H1 (cell line): ENCODE results near the gene PACRGL. TPM values are rescaled to one million over a fixed set of nuclear protein-coding genes. Genes with fewer than 3 reads are reported as not detected.

Experiments
- CTCF ChIA-PET: fragments of 300-600 bp; sonication (Branson Sonifier 250); formaldehyde crosslinking; loops from one replicate; lab custom pipeline; 2021; ENCODE audit not compliant: partially characterized antibody; lab: Charles Lee
- POLR2A ChIA-PET: fragments of 300-600 bp; sonication (Branson Sonifier 250); formaldehyde crosslinking; loops from one replicate; lab custom pipeline; 2021; ENCODE audit warnings: inconsistent platforms; ENCODE audit not compliant: partially characterized antibody; lab: Charles Lee
- DNase-seq, 2 experiments: peaks; one replicate each; pipeline versions ENCODE4 v3.0.0 to v3.0.0-alpha.2; 2010 to 2022; ENCODE audit warnings: low spot score in 2 of 2, low read depth in 1 of 2, mixed read lengths in 1 of 2
- FAIRE-seq: peaks from 2 replicates; lab custom pipeline; 2011; peaks lifted over from hg19 to GRCh38; lab: Jason Lieb, UNC
- H2AFZ ChIP-seq: 2 replicates; pipeline ENCODE4 v1.8.1; 2012; ENCODE audit warnings: low read length, inconsistent platforms
- H2AK5ac ChIP-seq: 2 replicates; pipeline ENCODE4 v1.6.1; 2013; ENCODE audit warnings: low read depth, low read length
- H2BK120ac ChIP-seq: replicated peaks from 2 replicates; pipeline ENCODE3; 2013; ENCODE audit warnings: low read depth, low read length, inconsistent platforms
- H2BK12ac ChIP-seq: 2 replicates; pipeline ENCODE4 v1.6.1; 2013; ENCODE audit warnings: low read depth, low read length
- H2BK15ac ChIP-seq: 2 replicates; pipeline ENCODE4 v1.6.1; 2013; ENCODE audit warnings: low read length
- H2BK20ac ChIP-seq: 2 replicates; pipeline ENCODE4 v1.6.1; 2013; ENCODE audit warnings: low read length
- H2BK5ac ChIP-seq: 2 replicates; pipeline ENCODE4 v1.6.1; 2013; ENCODE audit warnings: low read depth, low read length
- H3K14ac ChIP-seq: 2 replicates; pipeline ENCODE4 v1.6.1; 2013; ENCODE audit warnings: inconsistent platforms; ENCODE audit not compliant: insufficient read length
- H3K18ac ChIP-seq: 2 replicates; pipeline ENCODE4 v1.6.1; 2013; ENCODE audit warnings: low read length; ENCODE audit errors: extremely low read depth
- H3K23ac ChIP-seq: 2 replicates; pipeline ENCODE4 v1.6.1; 2013; ENCODE audit warnings: inconsistent platforms; ENCODE audit not compliant: insufficient read length
- H3K23me2 ChIP-seq: 2 replicates; pipeline ENCODE4 v1.6.1; 2013; ENCODE audit warnings: low read depth, low read length
- H3K27ac ChIP-seq: 2 replicates; pipeline ENCODE4 v1.6.1; 2011; ENCODE audit warnings: low read depth, low read length, inconsistent platforms
- H3K27me3 ChIP-seq, 4 experiments: replicated peaks in 1 of 4; 1 replicate in 1 of 4; 2 replicates in 3 of 4; pipeline versions ENCODE4 v1.6.1 to v1.8.1; 2011 to 2013; ENCODE audit warnings: low read length in 3 of 4, mild to moderate bottlenecking in 3 of 4, inconsistent platforms in 2 of 4, mixed read lengths in 2 of 4, moderate library complexity in 1 of 4; ENCODE audit not compliant: control insufficient read depth in 3 of 4, insufficient read depth in 3 of 4; ENCODE audit errors: extremely low read depth in 1 of 4
- H3K36me3 ChIP-seq, 4 experiments: 2 replicates each; pipeline versions ENCODE4 v1.6.1 to v1.8.1; 2011 to 2013; ENCODE audit warnings: mild to moderate bottlenecking in 4 of 4, low read length in 3 of 4, moderate library complexity in 2 of 4, control low read depth in 1 of 4, inconsistent platforms in 1 of 4; ENCODE audit not compliant: insufficient read depth in 4 of 4, control insufficient read depth in 2 of 4
- H3K4ac ChIP-seq: replicated peaks from 2 replicates; pipeline ENCODE3; 2013; ENCODE audit warnings: low read length, low read depth, mixed read lengths, inconsistent platforms; ENCODE audit not compliant: insufficient read length
- H3K4me1 ChIP-seq, 4 experiments: replicated peaks in 1 of 4; 1 replicate in 1 of 4; 2 replicates in 3 of 4; pipeline versions ENCODE4 v1.6.1 to v1.8.1; 2011 to 2013; ENCODE audit warnings: low read length in 3 of 4, inconsistent platforms in 2 of 4, mixed read lengths in 1 of 4; ENCODE audit not compliant: insufficient read depth in 4 of 4, control insufficient read depth in 3 of 4
- H3K4me2 ChIP-seq, 2 experiments: 2 replicates each; pipeline versions ENCODE4 v1.6.1 to v1.8.1; 2011 to 2013; ENCODE audit warnings: low read depth in 2 of 2, low read length in 2 of 2, control low read depth in 1 of 2, inconsistent platforms in 1 of 2, mild to moderate bottlenecking in 1 of 2; ENCODE audit not compliant: insufficient read depth in 1 of 2
- H3K4me3 ChIP-seq, 4 experiments: fragments of 200-600, 300-600 bp in 1 of 4; sonication (generic), shearing (Covaris generic), sonication (Bioruptor Twin) in 1 of 4; 2 replicates each; pipeline versions ENCODE4 v1.5.1 to v1.8.1; 2011 to 2016; ENCODE audit warnings: low read length in 4 of 4, low read depth in 3 of 4, control low read depth in 2 of 4, inconsistent platforms in 2 of 4, mild to moderate bottlenecking in 2 of 4, mixed read lengths in 1 of 4, moderate library complexity in 1 of 4; ENCODE audit not compliant: insufficient read depth in 2 of 4; ENCODE audit errors: extremely low read depth in 1 of 4
- H3K56ac ChIP-seq: replicated peaks from 2 replicates; pipeline ENCODE3; 2013; ENCODE audit warnings: low read depth, mild to moderate bottlenecking, mixed read lengths, low read length, inconsistent platforms; ENCODE audit not compliant: insufficient read length
- H3K79me1 ChIP-seq: 2 replicates; pipeline ENCODE4 v1.6.1; 2013; ENCODE audit warnings: low read depth, low read length, control low read depth
- H3K79me2 ChIP-seq, 2 experiments: 2 replicates each; pipeline versions ENCODE4 v1.6.1 to v1.8.1; 2012 to 2013; ENCODE audit warnings: low read length in 2 of 2, mild to moderate bottlenecking in 2 of 2, inconsistent platforms in 1 of 2; ENCODE audit not compliant: insufficient read depth in 2 of 2, control insufficient read depth in 1 of 2
- H3K9ac ChIP-seq, 4 experiments: replicated peaks in 1 of 4; 1 replicate in 1 of 4; 2 replicates in 3 of 4; pipeline versions ENCODE4 v1.6.1 to v1.8.1; 2011 to 2013; ENCODE audit warnings: low read depth in 3 of 4, low read length in 3 of 4, control low read depth in 2 of 4, mild to moderate bottlenecking in 2 of 4, moderate library complexity in 2 of 4, inconsistent platforms in 1 of 4; ENCODE audit errors: extremely low read depth in 1 of 4
- H3K9me3 ChIP-seq, 2 experiments: 2 replicates each; pipeline versions ENCODE4 v1.6.1 to v1.8.1; 2012 to 2013; ENCODE audit warnings: mild to moderate bottlenecking in 2 of 2, moderate library complexity in 2 of 2, control low read depth in 1 of 2, inconsistent platforms in 1 of 2, low read depth in 1 of 2, low read length in 1 of 2, mixed read lengths in 1 of 2; ENCODE audit not compliant: insufficient read depth in 2 of 2
- H4K20me1 ChIP-seq, 2 experiments: replicated peaks in 1 of 2; 2 replicates each; pipeline versions ENCODE3 to v1.8.1; 2011 to 2013; ENCODE audit warnings: inconsistent platforms in 2 of 2, low read length in 2 of 2, mild to moderate bottlenecking in 1 of 2; ENCODE audit not compliant: insufficient read depth in 2 of 2, control insufficient read depth in 1 of 2
- H4K5ac ChIP-seq: 2 replicates; pipeline ENCODE4 v1.6.1; 2013; ENCODE audit warnings: low read length, low read depth, mixed read lengths, inconsistent platforms; ENCODE audit not compliant: insufficient read length
- H4K8ac ChIP-seq: 2 replicates; pipeline ENCODE4 v1.8.0; 2013; ENCODE audit warnings: mild to moderate bottlenecking, moderate library complexity, low read length, inconsistent platforms; ENCODE audit not compliant: insufficient read depth; ENCODE audit errors: extremely low read depth
- H4K91ac ChIP-seq: replicated peaks from 2 replicates; pipeline ENCODE3; 2013; ENCODE audit warnings: low read length, mixed read lengths, inconsistent platforms; ENCODE audit not compliant: insufficient read length
- ASH2L ChIP-seq: fragments of 200-600, 300-600 bp; sonication (generic); IDR thresholded peaks from one replicate; pipeline ENCODE4 v1.7.1; 2017; ENCODE audit warnings: low read length
- CEBPB ChIP-seq: IDR thresholded peaks from 2 replicates; pipeline ENCODE4 v1.6.1; 2012; ENCODE audit warnings: low read depth, low read length
- EGR1 ChIP-seq: IDR thresholded peaks from 2 replicates; pipeline ENCODE4 v1.6.1; 2011; ENCODE audit warnings: low read depth, low read length, borderline replicate concordance
- HDAC6 ChIP-seq: IDR thresholded peaks from one replicate; pipeline ENCODE4 v1.7.1; 2012; ENCODE audit warnings: low read depth, mild to moderate bottlenecking, inconsistent platforms, low read length, moderate library complexity
- KDM5A ChIP-seq: fragments of 200-600 bp; IDR thresholded peaks from 2 replicates; pipeline ENCODE4 v1.7.1; 2012; ENCODE audit warnings: mild to moderate bottlenecking, low read length, inconsistent platforms, mixed read lengths
- POLR2A ChIP-seq, 2 experiments: IDR thresholded peaks; 1 replicate in 1 of 2; 2 replicates in 1 of 2; pipeline ENCODE4 v1.6.1; 2011; ENCODE audit warnings: low read depth in 2 of 2, low read length in 2 of 2, mild to moderate bottlenecking in 2 of 2; ENCODE audit errors: control extremely low read depth in 1 of 2
- WGBS, 2 experiments: shearing (Covaris generic) in 1 of 2; methylation state at CpG; one replicate each; pipeline versions ENCODE4 v1.1.6 to v1.1.7; 2013 to 2015; ENCODE audit warnings: low lambda C conversion rate in 2 of 2, mixed read lengths in 2 of 2, inconsistent platforms in 1 of 2, low coverage in 1 of 2, missing lambda C conversion rate in 1 of 2; ENCODE audit not compliant: insufficient replicate concordance in 2 of 2, insufficient coverage in 1 of 2, insufficient read length in 1 of 2; ENCODE audit errors: extremely low coverage in 1 of 2, missing lambda C conversion rate in 1 of 2; 5-methylcytosine and 5-hydroxymethylcytosine counted together
- polyA plus RNA-seq, 7 experiments: library from polyadenylated mRNA; depleted of rRNA in 3 of 7; stranded (reverse) in 5 of 7; unstranded in 2 of 7; fragments of >200 nt in 5 of 7; fragments of 200-250 nt in 2 of 7; gene quantifications; 1 replicate in 5 of 7; 2 replicates in 1 of 7; 4 replicates in 1 of 7; pipeline versions ENCODE4 v1.2.1 to v1.2.3, GENCODE V29; 2011 to 2013; ENCODE audit warnings: missing spikeins in 2 of 7, mixed read lengths in 2 of 7
- total RNA-seq: library from RNA; stranded (reverse); fragmentation: NEBNext Ultra II Directional; extraction: Animal tissue kit (Norgen Biotek cat#: 25700); gene quantifications from 2 replicates; pipeline ENCODE4 v1.2.1, GENCODE V29; 2021

PACRGL gene
- total and polyA plus RNA-seq, 2 of the 8 experiments (the other 6 are each of a cell fraction or from before 2014, with no cell fraction given) = 7.0 to 13.7 TPM

GRCh38 chr4:20652226-20652885, 47.9 kb upstream of the PACRGL start:
- no peak overlapping the region for H3K9ac ChIP-seq
- H3K27ac ChIP-seq = no peak overlapping the region
- H2AFZ ChIP-seq = no peak overlapping the region; the same call in 1 of the 2 replicates
- no peak overlapping the region for H2BK120ac ChIP-seq
- FAIRE-seq = no peak
- no peaks in the 10 kb centered on the region for H3K79me2 ChIP-seq
- H2AK5ac ChIP-seq = no peak overlapping the region
- POLR2A ChIA-PET = no interaction called here
- no peaks in the 10 kb centered on the region for H3K36me3 ChIP-seq
- no peaks in the 10 kb centered on the region for H3K27me3 ChIP-seq
- H3K9me3 ChIP-seq = no peaks in the 10 kb centered on the region; a peak in 1 of 4 replicates
- no peaks in the 10 kb centered on the region for H4K20me1 ChIP-seq
- H3K4ac ChIP-seq = no peak overlapping the region
- no peak for TF ChIP-seq POLR2A (IDR thresholded peaks at IDR 0.05; ENCODE audit: control extremely low read depth in 1 of 2, low read depth in 2 of 2, low read length in 2 of 2)
- TF ChIP-seq ASH2L = no peak
- no peak for TF ChIP-seq HDAC6
- no peak for TF ChIP-seq CEBPB
- no peak for TF ChIP-seq EGR1
- TF ChIP-seq KDM5A = no peak
- TF ChIP-seq, all 59 proteins: peak for 0
- no peak for DNase-seq
- Histone ChIP-seq H3K23ac (no peak overlapping the region), H3K18ac (no peak overlapping the region), H3K4me3 (no peak overlapping the region), H3K56ac (no peak overlapping the region), H3K79me1 (no peaks in the 10 kb centered on the region), H4K8ac (no peak overlapping the region), H4K5ac (no peak overlapping the region), H3K4me1 (no peaks in the 10 kb centered on the region; a peak in 2 of 7 replicates), H4K91ac (no peak overlapping the region), H3K23me2 (no peaks in the 10 kb centered on the region), H2BK20ac (no peak overlapping the region), H2BK15ac (no peak overlapping the region), H3K14ac (no peak overlapping the region), H3K4me2 (no peak overlapping the region), H2BK12ac (no peak overlapping the region), H2BK5ac (no peak overlapping the region)
- CTCF ChIA-PET = no interaction called here
- WGBS, 2 experiments = 79% methylated on average over 1 of the region's 1 CpG; no CpG with 5 or more reads in 1 of the 2 experiments
